Pancreas (tissue), 10 donors: Measurements from ENCODE around the gene PHF10. TPM values are rescaled to one million over a fixed set of nuclear protein-coding genes. Genes with fewer than 3 reads are reported as not detected.
"Not testable (repeated sequence)": the region's sequence is repeated elsewhere in the genome, so short reads cannot be mapped to it uniquely, and the experiment has no call there.

Experiments
- ATAC-seq, 4 donors: fragments of 200-7000 bp; cut with Tn5 transposase; one replicate each; pipeline versions ENCODE4 v1.8.0 to v1.9.1; 2020; ENCODE audit warnings: mild to moderate bottlenecking in 4 of 4, moderate library complexity in 4 of 4
- DNase-seq, 6 donors: peaks; one replicate each; pipeline ENCODE4 v3.0.0-alpha.2; 2020
- FAIRE-seq: peaks from 2 replicates; lab custom pipeline; 2012; peaks lifted over from hg19 to GRCh38; lab: Jason Lieb, UNC
- H3K27ac ChIP-seq, 4 donors: fragments of 200-600 bp; sonication (generic); 1 replicate in 3 of 4; 2 replicates in 1 of 4; pipeline versions ENCODE4 v1.5.0 to v1.8.0; 2020
- H3K27me3 ChIP-seq, 4 donors: fragments of 200-600 bp; one replicate each; pipeline ENCODE4 v1.8.0; 2021
- H3K36me3 ChIP-seq, 3 donors: fragments of 200-600 bp; sonication (generic) in 1 of 3; one replicate each; pipeline versions ENCODE4 v1.5.0 to v1.8.0; 2020 to 2021
- H3K4me1 ChIP-seq, 3 donors: fragments of 200-600 bp; one replicate each; pipeline ENCODE4 v1.8.0; 2021
- H3K4me3 ChIP-seq, 4 donors: fragments of 200-600 bp; sonication (generic) in 2 of 4; one replicate each; pipeline versions ENCODE4 v1.5.0 to v1.8.0; 2020 to 2021
- H3K9me3 ChIP-seq, 4 donors: fragments of 200-600 bp; one replicate each; pipeline ENCODE4 v1.8.0; 2021
- WGBS, 2 donors: extraction: QIAGEN DNeasy Blood & Tissue Kit; methylation state at CpG; one replicate each; pipeline ENCODE4 v1.1.7; 2013; 5-methylcytosine and 5-hydroxymethylcytosine counted together
- intact Hi-C, 3 donors: fragments of 100-400 bp; cut with DNase I; formaldehyde crosslinking; loops; one replicate each; pipeline versions ENCODE4 v1.11.1 to v1.14.2; 2022
- polyA plus RNA-seq, 2 donors: library from polyadenylated mRNA; stranded (reverse); fragments of 200-250 nt; gene quantifications; one replicate each; pipeline ENCODE4 v1.2.3, GENCODE V29; 2013
- total RNA-seq, 6 donors: library from RNA; stranded (reverse); fragmentation: NEBNext Ultra II Directional in 4 of 6; extraction: Animal tissue kit (Norgen Biotek cat#: 25700) in 4 of 6; gene quantifications; one replicate each; pipeline versions ENCODE4 v1.2.1 to v1.2.4, GENCODE V29; 2021 to 2023
- TF ChIP-seq, protein P1 (sequence below), 4 donors: fragments of 200-600 bp; sonication (generic) in 3 of 4; IDR thresholded peaks; one replicate each; pipeline versions ENCODE4 v1.5.0 to v1.8.0; 2021; ENCODE audit warnings: antibody characterized with exemption in 4 of 4
- donor health status: healthy with polysubstance abuse.
- donor health status: DM: no; HTN: no; CAD: no; lungs with moderate emphysema.
- donor health status: DM: no; HTN: no; CAD: no.
- donor health status: control.
- donor health status: control.
- donor health status: Bipolar disorder and iron deficiency.
- donor health status: DM: yes; HTN: yes; CAD: no.
- donor health status: DM: no; HTN: no; CAD: no.
- donor health status: DM: no; HTN: no; CAD: no.
- donor health status: DM: yes; HTN: yes; CAD: no.

PHF10 gene
- total and polyA plus RNA-seq, 8 donors = 14.1 to 39.8 (median 21.8) TPM

DNA sequence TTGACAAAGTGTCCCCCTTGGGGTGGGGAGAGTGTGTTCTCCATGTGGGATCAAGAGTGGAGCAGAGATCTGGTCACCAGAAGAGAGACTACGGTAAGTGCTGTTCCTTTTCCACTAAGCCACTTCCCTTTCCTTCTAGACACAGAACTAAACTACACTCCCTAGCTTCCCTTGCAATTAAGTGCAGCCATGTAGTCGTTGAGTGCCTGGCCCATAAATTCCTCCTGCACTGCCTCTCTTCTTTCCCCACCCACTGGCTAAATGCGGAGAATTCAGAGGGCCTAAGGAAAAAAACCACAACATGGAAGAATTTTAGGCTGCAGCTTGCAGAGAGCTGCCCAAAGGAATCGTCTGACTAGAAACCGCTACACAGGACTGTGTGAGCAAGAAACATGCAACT lies 24.0 kb downstream of the PHF10 start:
- DNase-seq = no peak
- H3K4me1 ChIP-seq = peaks cover 14 to 26% (median 24%) of the 10 kb centered on the region in 3 donors
- WGBS, 2 donors = 67 to 79% methylated on average over 5 of the region's 5 CpGs
- H3K36me3 ChIP-seq = peaks cover 0 to 5% (median 0%) of the 10 kb centered on the region in 3 donors
- no peaks in the 10 kb centered on the region for H3K27me3 ChIP-seq
- intact Hi-C loops = no loop called here
- H3K4me3 ChIP-seq = no peak overlapping the region
- H3K9me3 ChIP-seq = no peaks in the 10 kb centered on the region
- ATAC-seq = no peak
- FAIRE-seq = no peak
- H3K27ac ChIP-seq = no peak overlapping the region
- TF ChIP-seq, protein P1, sequence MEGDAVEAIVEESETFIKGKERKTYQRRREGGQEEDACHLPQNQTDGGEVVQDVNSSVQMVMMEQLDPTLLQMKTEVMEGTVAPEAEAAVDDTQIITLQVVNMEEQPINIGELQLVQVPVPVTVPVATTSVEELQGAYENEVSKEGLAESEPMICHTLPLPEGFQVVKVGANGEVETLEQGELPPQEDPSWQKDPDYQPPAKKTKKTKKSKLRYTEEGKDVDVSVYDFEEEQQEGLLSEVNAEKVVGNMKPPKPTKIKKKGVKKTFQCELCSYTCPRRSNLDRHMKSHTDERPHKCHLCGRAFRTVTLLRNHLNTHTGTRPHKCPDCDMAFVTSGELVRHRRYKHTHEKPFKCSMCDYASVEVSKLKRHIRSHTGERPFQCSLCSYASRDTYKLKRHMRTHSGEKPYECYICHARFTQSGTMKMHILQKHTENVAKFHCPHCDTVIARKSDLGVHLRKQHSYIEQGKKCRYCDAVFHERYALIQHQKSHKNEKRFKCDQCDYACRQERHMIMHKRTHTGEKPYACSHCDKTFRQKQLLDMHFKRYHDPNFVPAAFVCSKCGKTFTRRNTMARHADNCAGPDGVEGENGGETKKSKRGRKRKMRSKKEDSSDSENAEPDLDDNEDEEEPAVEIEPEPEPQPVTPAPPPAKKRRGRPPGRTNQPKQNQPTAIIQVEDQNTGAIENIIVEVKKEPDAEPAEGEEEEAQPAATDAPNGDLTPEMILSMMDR (IDR thresholded peaks at IDR 0.05) = no peak

DNA sequence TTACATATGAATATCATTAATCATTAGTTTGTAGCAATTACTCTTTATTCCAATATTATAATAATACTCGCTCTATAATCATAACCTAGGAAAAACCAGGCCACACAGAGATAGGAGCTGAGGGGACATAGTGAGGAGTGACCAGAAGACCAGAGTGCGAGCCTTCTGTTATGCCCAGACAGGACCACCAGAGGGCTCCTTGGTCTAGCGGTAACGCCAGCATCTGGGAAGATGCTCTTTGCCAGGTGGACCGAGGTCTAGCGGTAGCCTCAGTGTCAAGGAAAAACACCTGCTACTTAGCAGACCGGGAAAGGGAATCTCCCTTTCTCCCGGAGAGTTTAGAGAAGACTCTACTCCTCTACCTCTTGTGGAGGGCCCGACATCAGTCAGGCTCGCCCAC lies 27.2 kb downstream of the PHF10 start:
- ATAC-seq, DNase-seq, H3K9me3 ChIP-seq, H3K27ac ChIP-seq, FAIRE-seq, H3K36me3 ChIP-seq, H3K27me3 ChIP-seq, intact Hi-C loops, H3K4me1 ChIP-seq, H3K4me3 ChIP-seq: not testable (repeated sequence)
- WGBS, 2 donors = 85 to 91% methylated on average over 10 of the region's 10 CpGs

DNA sequence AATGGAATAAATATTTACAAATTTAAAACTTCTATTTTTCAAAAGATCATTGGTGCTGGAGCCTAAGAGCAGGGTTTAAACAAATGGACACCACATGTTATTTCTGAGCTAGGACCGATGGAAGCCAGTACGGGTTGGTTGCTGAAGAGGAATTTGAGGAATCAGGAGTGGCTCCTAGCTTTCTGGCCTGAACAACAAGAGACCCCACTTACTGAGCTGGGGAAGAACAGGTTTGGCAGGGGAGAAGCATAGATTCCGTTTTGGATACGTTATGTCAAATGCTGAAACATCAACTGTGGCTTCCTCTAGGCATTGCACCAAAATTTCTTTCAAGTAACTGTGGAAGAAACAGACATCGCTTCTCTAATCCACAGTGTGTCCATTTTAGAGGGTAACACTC lies 29.2 kb downstream of the PHF10 start:
- 93 to 99% methylated on average over 5 of the region's 5 CpGs for WGBS, 2 donors
- intact Hi-C loops = no loop called here
- Histone ChIP-seq H3K9me3 (no peaks in the 10 kb centered on the region), H3K4me3 (no peak overlapping the region), H3K27me3 (no peaks in the 10 kb centered on the region), H3K4me1 (no peaks in the 10 kb centered on the region), H3K27ac (no peak overlapping the region), H3K36me3 (peaks cover 0 to 3% (median 0%) of the 10 kb centered on the region in 3 donors)
- no peak for DNase-seq
- TF ChIP-seq, protein P1 (IDR thresholded peaks at IDR 0.05) = no peak
- FAIRE-seq = no peak
- ATAC-seq = no peak

DNA sequence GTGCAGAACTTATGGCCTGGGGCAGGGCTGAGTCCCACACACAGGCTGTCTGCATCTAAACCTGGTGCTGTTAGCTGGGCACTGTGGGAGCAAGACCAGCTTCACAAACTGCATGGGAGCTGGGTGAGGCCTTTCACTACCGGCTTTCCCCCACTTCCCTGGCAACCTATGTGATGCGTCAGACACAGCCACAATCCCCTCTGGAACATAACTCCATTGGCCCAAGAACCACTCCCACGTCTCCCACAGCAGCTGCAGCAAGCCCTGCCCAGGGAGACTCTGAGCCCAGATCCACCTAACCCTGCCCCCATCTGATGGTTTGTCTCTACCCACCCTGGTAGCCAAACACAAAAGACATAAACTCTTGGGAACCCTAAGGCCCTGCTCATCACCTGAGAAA lies 31.8 kb downstream of the PHF10 start:
- Histone ChIP-seq H3K36me3 (peaks cover 0 to 3% (median 0%) of the 10 kb centered on the region in 3 donors), H3K9me3 (no peaks in the 10 kb centered on the region), H3K27me3 (no peaks in the 10 kb centered on the region), H3K4me3 (no peak overlapping the region), H3K27ac (no peak overlapping the region), H3K4me1 (no peaks in the 10 kb centered on the region)
- TF ChIP-seq, protein P1 (IDR thresholded peaks at IDR 0.05) = no peak
- WGBS, 2 donors = 95% methylated on average over 3 of the region's 3 CpGs
- no peak for FAIRE-seq
- intact Hi-C loops = no loop called here
- no peak for ATAC-seq
- DNase-seq = no peak

DNA sequence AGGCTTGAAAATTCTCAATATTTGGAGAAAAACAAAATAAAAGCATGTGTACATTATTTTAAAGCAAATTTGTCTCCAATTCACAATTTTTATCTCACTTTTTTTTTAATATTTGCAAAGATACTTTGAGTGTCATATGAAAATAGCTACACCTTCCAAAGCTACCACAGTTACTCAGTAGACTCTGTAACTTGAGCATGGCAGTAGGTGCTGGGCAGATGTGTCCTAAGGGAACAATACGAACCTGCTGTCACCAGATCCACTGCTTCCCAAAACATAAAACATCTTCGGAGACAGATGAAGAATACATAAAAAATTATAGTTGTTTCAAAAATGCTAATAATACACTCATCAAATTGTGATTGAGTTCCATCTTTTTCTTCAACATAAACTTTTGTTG lies 33.0 kb downstream of the PHF10 start:
- 91 to 99% methylated on average over 2 of the region's 2 CpGs for WGBS, 2 donors
- Histone ChIP-seq H3K27ac (no peak overlapping the region), H3K9me3 (no peaks in the 10 kb centered on the region), H3K4me1 (no peaks in the 10 kb centered on the region), H3K4me3 (no peak overlapping the region), H3K36me3 (peaks cover 0 to 3% (median 0%) of the 10 kb centered on the region in 3 donors), H3K27me3 (no peaks in the 10 kb centered on the region)
- DNase-seq = no peak
- TF ChIP-seq, protein P1 (IDR thresholded peaks at IDR 0.05) = no peak
- FAIRE-seq = no peak
- ATAC-seq = no peak
- intact Hi-C loops = no loop called here
